ENCODE data around the gene KCNQ1.
"Not testable (repeated sequence)": the region's sequence is repeated elsewhere in the genome, so short reads cannot be mapped to it uniquely, and the experiment has no call there.

KCNQ1 gene

DNA sequence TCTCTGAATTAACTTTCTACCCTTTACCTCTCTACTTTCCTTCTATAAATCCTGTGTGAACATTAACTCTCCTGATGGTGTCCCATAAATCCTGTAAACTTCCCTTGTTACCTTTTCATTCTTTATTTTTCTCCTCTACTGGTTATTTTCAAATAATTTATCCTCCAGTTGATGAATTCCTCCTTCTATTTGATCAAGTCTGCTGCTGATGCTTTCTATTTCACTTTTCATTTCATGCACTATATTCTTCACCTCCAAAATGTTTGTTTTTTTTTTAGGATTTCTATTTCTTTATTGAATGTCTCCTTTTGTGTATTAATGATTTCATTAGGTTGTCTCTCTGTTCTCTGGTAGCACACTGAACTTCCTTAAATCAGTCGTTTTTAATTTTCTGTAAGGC, 186.4 kb downstream of the KCNQ1 start:
- DNase-seq: no peak

DNA sequence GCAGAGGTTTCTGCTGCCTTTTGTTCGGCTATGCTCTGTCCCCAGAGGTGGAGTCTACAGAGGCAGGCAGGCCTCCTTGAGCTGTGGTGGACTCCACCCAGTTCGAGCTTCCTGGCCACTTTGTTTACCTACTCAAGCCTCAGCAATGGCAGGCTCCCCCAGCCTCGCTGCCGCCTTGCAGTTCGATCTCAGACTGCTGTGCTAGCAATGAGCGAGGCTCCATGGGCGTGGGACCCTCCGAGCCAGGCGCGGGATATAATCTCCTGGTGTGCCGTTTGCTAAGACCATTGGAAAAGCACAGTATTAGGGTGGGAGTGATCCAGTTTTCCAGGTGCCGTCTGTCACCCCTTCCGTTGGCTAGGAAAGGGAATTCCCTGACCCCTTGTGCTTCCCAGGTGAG, 195.0 kb downstream of the KCNQ1 start:
- not testable (repeated sequence) for DNase-seq

DNA sequence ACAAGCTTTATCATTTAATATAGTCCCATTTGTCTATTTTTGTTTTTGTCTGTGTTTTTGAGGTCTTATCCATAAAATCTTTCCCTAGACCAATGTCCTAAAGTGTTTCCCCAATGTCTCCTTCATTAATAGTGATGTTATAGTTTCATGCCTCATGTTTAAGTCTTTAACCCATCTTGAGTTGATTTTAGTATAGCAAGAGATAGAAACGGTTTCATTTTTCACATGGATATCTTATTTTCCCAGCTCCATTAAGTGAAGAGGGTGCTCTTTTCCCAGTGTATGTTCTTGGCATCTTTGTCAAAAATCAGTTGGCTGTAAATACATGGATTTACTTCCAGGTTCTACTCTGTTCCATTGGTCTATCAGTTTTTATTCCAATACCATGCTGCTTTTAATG, 196.8 kb downstream of the KCNQ1 start:
- DNase-seq: no peak

DNA sequence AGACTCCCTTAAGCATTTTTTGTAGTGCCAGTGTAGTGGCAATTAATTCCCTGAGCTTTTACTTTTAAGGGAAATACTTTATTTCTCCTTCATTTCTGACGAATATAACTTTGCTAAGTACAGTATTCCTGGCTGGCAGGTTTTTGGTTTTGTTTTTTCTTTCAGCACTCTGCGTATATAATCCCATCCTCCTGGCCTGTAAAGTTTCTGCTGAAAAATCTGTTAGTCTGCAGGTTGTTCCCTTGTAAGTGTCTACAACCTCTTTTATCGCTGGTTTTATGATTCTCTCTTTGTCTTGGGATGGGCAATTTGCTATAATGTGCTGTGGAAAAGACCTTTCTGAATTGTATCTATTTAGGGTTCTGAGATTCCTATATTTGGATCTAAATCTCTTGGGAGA, 198.9 kb downstream of the KCNQ1 start:
- DNase-seq: no peak

DNA sequence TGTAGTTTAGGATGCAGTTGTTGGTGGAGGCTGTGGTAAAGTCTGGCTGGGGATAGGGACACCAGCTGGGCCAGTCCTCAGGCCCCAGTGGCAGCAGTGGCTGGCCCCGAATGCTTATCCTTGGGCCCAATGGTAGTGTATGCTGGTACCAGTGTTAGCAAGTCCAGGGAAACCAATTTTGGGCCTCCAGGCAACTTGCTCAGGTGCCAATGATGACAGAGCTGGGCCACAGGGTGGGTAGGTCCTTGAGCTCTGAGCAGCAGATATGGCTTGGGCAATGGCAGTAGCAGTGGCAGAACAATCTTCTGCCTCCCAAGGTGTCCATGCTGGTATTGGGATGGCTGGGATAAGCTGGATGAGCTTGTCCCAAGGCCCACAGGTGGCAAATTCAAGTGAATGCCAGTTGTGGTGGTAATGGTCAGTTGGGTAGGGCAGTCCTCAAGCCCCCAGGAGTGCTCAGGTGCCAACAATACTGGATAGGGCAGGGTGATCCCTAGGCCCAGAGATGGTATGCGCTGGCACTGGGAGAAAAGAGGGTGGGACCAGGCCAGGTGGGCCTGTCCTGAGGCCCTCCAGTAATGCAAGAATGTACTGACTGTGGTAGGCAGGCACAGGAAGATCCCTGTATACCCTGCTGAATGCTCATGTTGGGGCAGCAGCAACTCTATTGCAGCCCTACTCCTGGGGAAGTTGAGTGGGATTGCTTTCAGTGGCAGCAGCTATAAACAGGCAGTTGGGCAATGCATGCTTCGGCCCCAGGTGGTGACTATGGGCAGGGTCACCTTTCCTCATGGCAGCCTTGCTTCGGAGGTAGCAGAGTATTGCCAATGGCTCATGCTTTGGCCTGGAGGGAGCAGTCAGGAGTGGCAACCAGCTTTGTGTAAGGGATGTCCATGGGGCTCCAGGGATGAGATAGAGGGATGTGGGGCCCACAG, 200.3 kb downstream of the KCNQ1 start:
- DNase-seq: no peak

DNA sequence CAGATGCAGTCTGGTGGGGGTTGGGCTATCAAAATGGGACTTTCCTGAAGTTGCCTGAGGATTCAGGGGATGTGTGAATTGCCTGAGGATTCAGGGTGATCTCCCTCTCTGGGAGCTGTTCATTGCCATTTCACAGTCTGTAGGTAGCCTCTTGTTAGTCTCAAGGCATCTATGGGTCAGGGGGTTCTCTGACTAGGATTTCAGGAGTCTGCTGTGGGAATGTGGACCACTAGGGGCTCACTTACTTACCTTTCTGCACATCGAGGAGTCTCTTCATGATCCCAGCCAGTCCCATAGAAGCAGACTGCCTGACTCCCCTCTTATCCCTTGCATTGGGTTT, 200.9 kb downstream of the KCNQ1 start:
- DNase-seq: no peak

DNA sequence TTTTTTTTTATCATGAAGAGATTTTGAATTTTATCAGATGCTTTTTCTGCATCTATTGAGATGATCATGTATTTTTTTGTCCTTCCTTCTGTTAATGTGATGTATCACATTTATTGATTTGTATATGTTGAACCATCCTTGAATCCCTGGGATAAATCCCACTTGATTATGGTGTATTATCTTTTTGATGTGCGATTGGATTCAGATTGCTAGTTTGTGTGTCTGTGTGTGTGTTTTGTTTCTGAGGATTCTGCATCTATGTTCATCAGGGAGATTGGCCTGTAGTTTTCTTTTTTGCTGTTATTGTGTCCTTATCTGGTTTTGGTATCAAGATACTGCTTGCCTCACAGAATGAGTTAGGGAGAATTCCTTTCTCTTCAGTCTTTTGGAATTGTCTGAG, 202.4 kb downstream of the KCNQ1 start:
- DNase-seq: no peak

DNA sequence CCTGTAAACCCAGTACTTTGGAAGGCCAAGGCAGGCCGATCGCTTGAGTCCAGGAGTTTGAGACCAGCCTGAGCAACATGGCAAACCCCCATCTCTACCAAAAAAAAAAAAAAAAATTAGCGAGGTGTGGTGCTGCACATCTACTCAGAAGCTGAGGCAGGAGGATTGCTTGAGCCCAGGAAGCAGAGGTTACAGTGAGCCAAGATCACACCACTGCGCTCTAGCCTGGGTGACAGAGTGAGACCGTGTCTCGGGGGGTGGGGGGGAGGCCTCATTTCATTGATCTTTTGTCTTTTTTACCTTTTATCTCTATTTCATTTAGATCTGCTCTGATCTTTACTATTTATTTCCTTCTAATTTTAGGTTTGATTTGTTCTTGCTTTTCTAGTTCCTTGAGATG, 203.1 kb downstream of the KCNQ1 start:
- DNase-seq: no peak

DNA sequence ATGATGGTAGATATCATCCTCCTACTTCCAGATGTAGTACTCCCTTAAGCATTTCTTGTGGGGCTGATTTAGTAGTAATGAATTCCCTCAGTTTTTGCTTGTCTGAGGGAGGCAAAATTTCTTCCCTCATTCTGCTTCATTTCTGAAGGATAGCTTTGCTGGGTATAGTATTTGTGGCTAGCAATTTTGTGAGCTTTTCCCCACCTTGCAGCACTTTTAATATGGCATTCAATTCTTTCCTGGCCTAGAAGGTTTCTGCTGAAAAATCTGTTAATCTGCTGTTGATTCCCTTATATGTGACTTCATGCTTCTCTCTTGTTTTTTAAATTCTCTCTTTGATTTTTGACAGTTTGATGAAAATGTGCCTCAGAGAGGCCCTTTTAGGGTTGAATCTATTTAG, 204.6 kb downstream of the KCNQ1 start:
- DNase-seq: no peak

DNA sequence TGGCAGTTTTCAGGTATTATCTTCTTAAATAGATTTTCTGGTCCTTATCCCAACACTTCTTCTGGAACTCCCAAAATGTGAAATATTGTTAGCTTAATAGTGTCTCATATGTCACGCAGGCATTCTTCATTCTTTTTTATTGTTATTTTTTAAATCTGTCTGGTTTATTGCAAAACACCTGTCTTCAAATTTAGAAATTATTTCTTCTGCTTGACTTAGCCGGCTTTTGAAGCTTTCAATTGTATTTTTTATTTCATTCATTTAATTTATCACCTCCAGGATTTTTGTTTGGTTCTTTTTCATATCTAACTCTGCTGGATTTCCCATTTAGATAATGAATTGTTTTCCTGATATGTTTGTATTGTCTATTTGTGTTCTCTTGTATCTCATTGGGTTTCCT, 205.0 kb downstream of the KCNQ1 start:
- no peak for DNase-seq

DNA sequence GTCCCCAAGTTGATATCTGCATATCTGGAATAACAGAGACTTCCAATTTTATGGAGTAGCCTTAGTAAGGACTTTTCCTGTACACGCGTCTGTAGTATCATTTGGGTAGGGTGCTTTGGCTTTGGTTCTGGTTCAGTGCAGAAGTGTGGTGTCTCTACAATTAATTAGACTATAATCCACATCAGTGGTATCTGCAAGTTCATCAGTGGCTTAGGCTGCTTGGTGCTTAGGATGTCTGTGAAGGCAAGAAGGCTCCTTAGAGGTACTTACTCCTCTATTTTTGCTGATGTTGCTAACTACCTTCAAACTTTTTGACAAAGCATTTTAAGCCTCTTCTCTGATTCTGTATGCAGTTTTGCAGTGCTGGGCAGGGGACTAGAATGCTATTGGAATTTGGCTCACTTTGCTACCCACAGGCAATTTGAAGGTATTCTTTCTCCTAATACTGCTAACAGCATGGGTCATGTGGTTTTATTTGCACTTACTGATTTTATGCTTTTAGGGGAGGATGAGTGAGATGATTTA, 205.6 kb downstream of the KCNQ1 start:
- no peak for DNase-seq

DNA sequence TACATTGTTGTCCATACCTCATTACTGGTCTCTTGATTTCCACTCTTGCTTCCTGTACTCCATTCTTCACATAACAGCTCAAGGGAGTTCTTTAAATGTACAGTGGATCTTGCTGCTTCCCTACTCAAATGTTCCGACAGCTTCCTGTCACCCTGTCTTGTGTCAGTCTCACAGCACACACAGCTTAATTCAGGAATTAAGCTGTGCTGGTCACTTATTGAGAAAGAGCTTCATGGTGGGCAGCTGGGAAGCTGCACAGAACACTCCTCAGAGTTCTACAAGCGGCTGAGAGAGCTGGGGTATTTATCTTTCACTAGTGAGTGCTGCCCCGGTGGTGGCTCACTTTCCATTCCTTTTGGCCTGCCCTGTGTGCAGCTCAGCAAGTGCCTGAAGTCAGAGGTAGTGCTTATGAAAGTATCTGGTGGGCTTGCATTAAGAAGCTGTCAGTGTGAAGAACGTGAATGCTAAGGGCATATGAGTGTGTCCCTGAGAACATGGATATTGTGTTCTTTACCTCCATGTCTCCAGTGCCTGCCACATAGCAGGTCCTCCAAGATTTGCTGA, 206.3 kb downstream of the KCNQ1 start:
- DNase-seq: no peak

DNA sequence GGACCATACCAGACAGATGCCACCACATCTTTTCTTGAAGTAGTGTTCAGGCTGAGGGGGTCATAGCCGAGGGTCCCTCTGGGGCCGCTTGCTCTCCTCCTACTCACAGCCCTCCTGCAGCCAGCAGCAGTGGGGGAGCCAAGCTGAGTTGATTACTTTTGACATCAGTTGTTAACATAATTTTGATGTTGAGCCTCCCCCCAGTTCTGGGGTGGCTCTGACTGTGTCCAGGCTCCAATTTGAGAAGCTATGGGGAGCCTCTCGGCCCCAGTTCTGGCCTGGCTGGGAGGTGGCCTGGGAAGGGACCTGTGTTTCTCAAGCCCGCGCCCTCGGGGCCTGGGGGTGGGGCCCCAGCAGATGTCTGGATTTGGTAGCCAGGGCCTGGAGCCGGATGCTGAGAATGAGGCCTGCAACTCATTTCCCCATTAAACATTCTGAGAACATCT, 207.0 kb downstream of the KCNQ1 start:
- no peak for DNase-seq

DNA sequence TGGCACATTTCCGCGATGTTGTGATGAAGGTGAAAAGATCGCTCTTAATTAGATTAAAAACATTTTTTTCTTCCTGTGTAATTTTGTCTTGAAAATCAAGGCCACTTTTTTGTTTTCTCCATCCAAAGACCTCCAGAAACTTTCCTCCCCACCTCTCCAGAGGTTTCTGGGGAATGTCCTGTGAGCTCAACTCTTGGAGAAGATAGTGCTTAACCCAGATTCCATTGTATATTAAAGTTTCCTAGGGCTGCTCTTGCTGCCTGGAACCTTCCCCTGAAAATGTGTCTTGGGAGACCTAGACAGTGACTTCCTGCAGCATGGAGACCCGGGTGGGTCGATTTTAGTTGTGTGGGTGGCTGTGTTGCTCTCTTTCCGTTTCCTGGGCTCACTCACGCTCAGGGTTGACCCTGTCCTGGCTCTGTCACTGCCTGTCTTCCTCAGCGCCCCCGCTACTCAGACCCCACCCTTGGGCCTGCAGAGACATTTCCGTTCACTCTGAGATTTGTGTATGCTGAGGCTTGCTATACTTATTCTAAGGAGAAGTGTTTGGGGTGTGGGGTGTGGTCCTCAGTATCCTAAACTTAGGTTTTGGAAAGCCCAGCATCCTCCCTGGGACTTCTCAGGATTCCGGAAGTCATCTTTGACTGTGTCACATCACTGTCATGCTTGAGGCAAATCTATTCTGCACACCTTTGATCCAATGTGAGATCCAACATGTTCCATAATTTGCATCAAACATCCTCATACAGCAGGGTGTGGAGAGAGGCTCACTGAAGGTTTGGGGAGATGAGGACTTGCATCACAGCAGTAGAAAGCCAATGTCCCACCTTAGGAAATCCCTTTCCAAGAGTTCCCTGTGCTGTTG, 207.8 kb downstream of the KCNQ1 start:
- no peak for DNase-seq

DNA sequence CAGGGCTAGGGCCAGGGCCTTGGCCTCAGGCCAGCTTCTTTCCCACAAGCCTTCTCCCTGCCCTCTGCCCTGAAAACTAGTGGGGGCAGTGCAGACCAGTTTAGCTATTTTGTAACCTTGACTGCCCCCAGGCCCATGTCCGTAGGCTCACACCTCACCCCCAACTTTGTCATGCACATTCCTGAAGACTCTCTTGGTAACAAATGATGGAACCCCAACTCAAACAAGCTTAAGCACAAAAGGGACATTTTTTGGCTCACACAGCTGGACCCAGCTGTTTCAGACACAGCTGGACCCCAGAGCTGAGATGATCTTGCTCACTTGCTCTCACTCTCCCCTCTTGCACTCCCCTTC, 208.4 kb downstream of the KCNQ1 start:
- no peak for DNase-seq

DNA sequence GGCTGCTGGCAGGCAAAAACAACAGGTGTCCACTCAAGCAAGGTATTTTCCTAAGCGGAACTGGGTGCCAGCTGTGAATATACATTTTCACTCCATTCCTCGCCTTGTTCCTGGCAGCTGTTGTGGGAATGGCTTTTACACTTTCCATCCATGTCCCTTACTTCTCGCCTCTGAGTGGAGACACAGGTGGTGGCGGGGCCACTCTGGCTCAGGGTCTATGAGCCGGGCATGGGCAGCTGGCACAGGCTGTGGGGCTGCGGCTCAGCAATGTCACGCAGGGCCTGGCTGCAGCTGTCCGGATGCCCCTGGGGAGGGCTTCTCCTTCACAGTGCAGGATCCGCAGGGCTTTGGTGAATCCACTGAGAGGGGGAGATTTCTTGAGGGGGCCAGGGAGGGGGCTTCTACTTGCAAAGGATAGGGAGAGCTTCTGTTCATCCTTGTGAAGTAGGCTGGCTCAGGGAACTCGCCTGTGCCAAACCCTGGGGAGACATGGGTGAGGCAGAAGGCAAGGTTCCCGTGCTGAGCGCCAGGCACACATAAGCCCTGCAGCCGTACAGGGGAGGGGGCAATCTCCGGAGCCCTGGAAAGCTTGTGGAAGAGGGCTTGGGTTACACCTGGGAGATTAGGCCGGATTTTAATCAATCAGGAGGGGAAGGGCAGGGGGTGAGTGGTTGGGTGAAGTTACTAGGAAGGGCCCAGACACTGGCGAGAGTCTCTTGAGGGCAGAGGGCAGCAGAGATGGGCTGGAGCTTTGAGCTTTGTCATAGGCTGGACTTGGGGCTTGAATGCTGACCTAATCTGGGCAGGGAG, 209.3 kb downstream of the KCNQ1 start:
- no peak for DNase-seq

DNA sequence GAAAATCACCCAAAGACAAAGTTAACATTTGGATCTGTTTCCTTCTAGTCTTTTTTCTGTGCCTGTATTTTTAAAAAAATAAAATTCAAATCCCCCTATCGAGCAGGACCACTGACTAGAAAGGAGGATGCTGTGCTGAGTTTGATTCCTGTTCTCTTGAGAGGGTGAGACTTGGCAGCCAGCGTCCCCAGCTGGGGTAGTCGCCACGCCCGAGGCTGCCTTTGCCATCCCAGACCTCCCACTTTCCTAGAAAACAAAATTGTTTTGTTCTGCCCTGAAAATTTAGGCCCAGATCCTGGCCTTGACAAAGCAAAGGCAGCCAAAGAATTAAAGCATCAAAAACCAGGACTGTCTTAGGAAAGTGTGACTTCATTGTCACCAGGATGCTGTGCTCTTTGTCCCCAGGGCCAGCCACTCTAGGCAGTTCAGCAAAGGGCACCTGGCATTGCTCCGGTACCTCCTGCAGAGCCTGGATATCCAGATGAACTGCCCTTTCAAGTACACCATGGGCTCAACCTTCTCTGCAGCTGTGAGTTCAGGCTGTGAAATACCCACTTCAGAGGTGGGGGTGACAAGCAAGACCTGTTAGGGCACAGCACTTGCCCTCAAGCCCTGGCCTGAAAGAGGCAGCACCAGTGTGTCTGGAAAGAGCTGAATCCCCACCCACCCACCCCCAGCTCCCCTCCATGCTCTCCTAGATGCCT, 210.4 kb downstream of the KCNQ1 start:
- DNase-seq: no peak

DNA sequence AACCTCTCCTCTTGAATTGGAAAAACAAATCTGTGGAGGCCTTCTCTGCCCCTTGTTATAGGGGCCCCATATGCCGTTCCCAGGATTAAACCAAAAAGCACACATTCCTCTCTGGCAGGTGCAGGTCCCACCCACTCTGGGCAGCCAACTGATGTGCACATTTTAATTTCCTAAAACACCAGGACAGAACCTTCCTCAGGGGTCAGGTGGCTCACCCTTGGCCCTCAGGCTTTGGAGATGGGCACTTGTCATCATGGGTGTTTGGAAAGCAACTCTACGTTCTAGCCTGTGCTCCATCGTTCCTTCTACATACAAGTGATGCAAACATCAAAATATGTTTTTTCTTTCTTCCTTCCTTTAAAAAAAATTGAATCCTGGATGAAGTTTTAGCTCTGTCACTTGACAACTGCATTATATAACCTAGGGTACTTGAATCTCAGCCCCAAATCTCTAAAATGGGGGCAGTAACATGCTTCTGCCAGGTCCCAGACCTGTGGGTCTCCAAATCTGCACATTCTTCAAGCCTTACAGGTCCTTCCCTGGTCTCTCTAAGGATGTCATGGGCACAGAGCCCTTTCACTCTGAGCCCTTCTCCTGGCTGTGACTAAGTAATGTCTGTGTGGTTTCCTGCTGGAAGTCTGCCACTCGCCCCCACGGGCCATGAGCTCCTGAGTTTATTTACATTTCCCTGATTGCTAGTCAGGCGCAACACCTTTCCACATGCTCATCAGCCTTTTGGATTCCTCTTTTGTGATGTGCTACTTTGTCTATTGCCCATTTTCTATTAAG, 211.2 kb downstream of the KCNQ1 start:
- peak; percentile 44 for DNase-seq

DNA sequence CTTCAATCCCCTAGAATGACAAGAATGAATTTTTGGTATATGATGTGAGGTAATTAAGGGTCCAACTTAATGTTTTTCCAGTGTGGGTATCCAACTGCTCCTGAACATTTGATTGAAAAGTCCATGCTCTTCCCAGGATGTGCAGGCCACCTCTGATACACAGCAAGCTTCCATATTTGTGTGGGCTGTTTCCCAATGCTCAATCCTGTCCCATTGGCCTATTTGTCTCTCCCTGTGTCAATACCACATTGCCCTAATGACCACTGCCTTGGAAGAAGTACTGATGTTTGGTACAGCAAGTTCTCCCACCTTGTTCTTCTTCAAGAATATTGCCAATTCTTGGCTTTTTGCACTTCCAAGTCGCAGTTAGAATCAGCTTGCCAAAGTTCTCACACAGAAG, 212.1 kb downstream of the KCNQ1 start:
- no peak for DNase-seq

DNA sequence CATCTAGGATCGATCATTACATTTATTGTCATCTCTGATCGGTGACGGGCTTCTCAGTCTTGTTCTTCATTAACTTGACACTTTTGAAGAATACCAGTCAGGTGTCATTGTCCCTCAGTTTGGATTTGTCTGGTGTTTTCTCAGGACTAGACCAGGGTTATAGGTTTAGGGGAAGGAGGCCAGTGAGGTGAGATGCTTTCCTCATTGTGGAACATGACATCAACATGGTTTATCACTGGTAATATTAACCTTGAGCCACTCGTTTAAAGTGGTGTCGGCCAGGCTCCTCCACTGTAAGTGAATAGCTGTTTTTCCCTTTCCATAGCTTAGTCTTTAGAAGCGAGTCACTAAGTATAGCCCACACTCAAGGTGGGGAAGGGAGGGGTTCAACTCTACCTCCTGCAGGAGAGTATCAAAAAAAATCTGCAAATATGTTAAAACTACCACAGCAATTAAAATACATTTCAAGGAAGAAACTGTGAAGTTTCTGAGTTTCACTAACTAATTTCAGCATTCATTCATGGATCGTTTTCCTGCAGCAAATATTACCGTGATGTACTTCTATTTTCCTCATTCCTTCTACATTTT, 213.0 kb downstream of the KCNQ1 start:
- no peak for DNase-seq
